ENCODE results near the gene POLA1.

The POLA1 gene

GRCh38 chrX:25026576-25026975 is 332.9 kb downstream of the POLA1 start:
- DNase-seq (ENCODE audit: low spot score): no peak

- no peak for DNase-seq (ENCODE audit: low spot score)
These were observed 335.0 kb downstream of the POLA1 start for GRCh38 chrX:25028726-25029125.

GRCh38 chrX:25029288-25029825 is 335.6 kb downstream of the POLA1 start:
- no peak for DNase-seq (ENCODE audit: low spot score)

GRCh38 chrX:25034889-25035288 is 341.2 kb downstream of the POLA1 start:
- no peak for DNase-seq (ENCODE audit: low spot score)

- DNase-seq (ENCODE audit: low spot score): no peak
These were observed 345.3 kb downstream of the POLA1 start for GRCh38 chrX:25039036-25039435.

GRCh38 chrX:25043192-25043591 is 349.5 kb downstream of the POLA1 start:
- no peak for DNase-seq (ENCODE audit: low spot score)
